ENCODE results near the gene CLIC4.

DNA sequence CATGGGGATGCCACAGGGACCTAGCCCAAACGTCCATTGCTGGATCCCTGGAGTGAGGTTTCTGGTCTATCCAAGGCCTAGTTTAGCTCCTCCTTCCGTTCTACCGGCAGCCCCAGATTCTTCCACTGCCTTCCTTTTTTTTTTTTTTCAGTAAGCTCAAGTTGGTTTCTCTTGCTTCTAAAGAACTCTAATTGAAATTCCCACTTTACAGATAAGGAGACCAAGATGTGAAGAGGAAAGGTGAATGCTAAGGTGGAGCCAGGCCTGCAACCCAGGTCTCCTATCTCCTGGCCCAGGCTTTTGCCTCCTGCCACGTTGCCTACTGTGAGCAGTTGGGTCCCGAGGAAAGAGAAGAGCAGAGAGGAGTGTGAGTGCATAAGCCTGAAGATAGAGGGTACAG lies 31.5 kb upstream of the CLIC4 start:
- TF ChIP-seq CTCF (IDR thresholded peaks at IDR 0.05), result no peak
- TF ChIP-seq POLR2AphosphoS5 (IDR thresholded peaks at IDR 0.05), result no peak
- no peak for TF ChIP-seq POLR2A (IDR thresholded peaks at IDR 0.05)

All from breast epithelium (tissue), 3 donors.